ENCODE results near the gene CYB561D1.

DNA sequence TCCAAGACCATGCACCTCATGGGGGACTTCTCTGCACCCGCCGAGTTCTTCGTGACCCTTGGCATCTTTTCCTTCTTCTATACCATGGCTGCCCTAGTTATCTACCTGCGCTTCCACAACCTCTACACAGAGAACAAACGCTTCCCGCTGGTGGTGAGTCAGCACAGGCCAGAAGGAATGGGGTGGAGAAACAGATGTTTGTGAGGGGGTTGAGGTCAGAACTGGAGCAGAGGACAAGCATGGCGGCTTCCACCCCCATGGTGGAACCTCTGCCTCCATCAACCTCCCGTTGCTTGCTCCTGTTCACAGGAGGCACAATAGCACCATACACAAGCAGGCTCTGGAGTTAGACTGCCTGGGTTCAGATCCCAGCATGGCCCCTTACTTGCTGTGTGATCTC, 17.1 kb upstream of the CYB561D1 start:
- TF ChIP-seq, protein P1, sequence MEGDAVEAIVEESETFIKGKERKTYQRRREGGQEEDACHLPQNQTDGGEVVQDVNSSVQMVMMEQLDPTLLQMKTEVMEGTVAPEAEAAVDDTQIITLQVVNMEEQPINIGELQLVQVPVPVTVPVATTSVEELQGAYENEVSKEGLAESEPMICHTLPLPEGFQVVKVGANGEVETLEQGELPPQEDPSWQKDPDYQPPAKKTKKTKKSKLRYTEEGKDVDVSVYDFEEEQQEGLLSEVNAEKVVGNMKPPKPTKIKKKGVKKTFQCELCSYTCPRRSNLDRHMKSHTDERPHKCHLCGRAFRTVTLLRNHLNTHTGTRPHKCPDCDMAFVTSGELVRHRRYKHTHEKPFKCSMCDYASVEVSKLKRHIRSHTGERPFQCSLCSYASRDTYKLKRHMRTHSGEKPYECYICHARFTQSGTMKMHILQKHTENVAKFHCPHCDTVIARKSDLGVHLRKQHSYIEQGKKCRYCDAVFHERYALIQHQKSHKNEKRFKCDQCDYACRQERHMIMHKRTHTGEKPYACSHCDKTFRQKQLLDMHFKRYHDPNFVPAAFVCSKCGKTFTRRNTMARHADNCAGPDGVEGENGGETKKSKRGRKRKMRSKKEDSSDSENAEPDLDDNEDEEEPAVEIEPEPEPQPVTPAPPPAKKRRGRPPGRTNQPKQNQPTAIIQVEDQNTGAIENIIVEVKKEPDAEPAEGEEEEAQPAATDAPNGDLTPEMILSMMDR (IDR thresholded peaks at IDR 0.05; ENCODE audit: low read length): no peak
- TF ChIP-seq EZH2 (optimal IDR thresholded peaks at IDR 0.05; ENCODE audit: low read depth, low read length) (no peak), EZH2phosphoT487 (IDR thresholded peaks at IDR 0.05; ENCODE audit: low read length) (no peak)
